GM19468 (cell line): ENCODE results near the gene DCLRE1B.
"Not testable (repeated sequence)": the region's sequence is repeated elsewhere in the genome, so short reads cannot be mapped to it uniquely, and the experiment has no call there.

Source experiments
- ATAC-seq: cut with Tn5 transposase; IDR thresholded peaks from one replicate; pipeline ENCODE4 v1.9.1; 2021; ENCODE audit warnings: mild to moderate bottlenecking, moderate library complexity, moderate number of reproducible peaks; ENCODE audit not compliant: unreplicated experiment; ENCODE audit errors: extremely low read depth

Gene DCLRE1B

GRCh38 chr1:113946112-113946511 is 41.0 kb downstream of the DCLRE1B start:
- ATAC-seq: no peak

- no peak for ATAC-seq
Observed at GRCh38 chr1:113946678-113947387, 41.7 kb downstream of the DCLRE1B start.

DNA sequence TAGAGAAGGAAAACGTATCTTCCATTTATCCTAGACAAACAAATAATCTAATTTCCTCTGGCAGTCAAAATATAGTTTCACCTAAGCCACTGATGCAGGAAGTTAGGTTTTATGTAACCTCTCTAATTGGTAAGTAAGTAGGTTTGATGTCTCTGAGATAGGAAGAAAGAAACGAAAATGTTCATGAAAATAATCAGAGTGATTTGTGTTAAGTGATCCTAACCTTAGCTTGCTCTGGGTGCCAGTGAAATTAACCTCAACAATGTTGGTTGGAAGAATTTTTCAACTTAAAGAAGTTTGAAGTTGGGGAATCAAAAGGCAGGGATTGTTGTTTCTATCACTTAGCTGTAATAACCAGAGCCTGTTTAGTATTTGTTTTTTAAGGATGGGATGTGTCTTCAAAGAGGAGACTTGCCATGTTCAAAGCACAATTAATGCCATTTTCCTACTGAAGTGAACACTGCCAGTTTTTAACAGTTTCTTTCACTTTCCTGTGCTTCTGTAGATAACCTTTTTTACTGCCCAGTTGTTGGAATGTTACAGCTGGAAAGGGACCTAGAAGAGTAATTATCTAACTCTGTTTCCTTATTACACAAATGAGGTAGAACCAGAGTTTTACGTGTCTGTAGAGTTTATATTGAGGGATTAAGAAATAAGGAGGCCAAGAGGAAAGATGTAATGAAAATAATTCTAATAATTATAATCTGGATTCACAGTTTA is 42.4 kb downstream of the DCLRE1B start:
- no peak for ATAC-seq

DNA sequence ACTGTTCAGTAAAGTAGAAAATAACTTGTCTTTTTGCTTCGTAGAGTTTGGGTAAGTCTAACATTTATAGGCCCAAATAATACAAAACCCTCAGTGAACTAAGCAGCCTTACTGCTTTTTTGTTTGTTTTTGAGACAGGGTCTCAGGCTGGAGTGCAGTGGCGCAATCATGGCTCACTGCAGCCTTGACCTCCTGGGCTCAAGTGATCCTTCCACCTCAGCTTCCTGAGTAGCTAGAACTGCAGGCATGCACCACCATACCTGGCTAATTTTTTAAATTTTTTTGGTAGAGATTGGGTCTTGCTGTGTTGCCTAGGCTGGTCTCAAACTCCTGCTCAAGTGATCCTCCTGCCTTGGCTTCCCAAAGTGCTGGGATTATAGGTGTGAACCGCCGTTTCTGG is 43.0 kb downstream of the DCLRE1B start:
- ATAC-seq: not testable (repeated sequence)

DNA sequence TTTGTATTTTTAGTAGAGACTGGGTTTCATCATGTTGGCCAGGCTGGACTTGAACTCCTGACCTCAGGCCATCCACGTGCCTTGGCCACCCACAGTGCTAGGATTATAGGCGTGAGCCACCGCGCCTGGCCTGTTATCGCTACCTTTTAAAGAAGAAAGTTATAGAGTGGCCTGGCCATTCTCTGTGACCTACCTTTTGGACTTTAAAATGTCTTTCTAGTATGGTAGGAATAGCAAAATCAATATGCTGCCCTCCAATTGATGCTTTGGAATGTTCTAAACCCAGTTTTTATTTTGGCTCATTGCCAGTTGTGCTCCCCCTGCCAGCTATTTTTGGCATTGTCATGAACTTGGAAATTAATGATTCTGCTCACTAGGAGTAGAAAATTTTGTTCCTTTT is 43.9 kb downstream of the DCLRE1B start:
- no peak for ATAC-seq

DNA sequence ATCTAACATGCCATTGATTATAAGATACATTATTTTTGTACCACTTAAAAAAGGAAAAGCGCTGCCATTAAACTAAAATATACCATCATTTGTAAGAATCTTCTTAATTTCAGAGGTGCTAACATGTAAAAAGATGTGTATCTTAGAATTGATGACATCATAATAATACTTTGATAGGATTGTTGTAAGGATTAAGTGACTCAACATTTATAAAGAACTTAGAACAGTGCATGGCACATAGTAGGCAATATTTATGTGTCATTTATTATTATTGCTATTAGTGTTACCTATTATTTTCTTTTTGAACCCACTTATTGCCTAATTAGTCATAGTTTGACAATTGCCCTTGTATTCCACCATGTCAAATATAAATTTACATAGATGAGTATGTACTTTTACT is 45.8 kb downstream of the DCLRE1B start:
- no peak for ATAC-seq

- ATAC-seq: no peak
Observed at GRCh38 chr1:113951719-113952118, 46.6 kb downstream of the DCLRE1B start.

GRCh38 chr1:113957984-113958383 is 52.9 kb downstream of the DCLRE1B start:
- ATAC-seq: no peak

DNA sequence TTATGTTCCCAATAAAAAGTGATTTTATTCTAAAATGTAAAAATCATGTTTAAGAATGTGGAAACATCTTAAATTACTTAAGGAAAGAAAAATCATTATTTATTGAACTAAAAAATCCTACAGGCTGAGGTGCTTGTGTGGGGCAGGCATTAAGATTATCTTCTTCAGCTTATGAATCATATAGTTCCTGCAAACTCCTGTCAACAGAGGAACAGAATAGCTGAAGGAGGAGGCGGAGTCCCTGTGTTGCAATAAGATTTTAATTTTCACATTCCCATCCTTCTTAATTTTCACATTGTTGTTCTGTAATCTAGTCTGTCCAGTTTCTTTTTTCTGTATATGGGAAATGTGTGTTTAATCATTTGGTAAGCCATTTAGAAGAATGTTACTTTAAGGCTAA is 53.6 kb downstream of the DCLRE1B start:
- ATAC-seq: no peak

- no peak for ATAC-seq
Observed at GRCh38 chr1:113963281-113963906, 58.3 kb downstream of the DCLRE1B start.
